GM23248 (cell line): ENCODE results near the gene HMGXB4. TPM values are rescaled to one million over a fixed set of nuclear protein-coding genes. Genes with fewer than 3 reads are reported as not detected.

Experiments used
- DNase-seq: peaks from one replicate; pipeline ENCODE4 v3.0.0-alpha.2; 2015
- H2AFZ ChIP-seq: fragments of 200-600 bp; sonication (generic); 2 replicates; pipeline ENCODE4 v1.6.1; 2016; ENCODE audit warnings: antibody characterized with exemption
- H3F3A ChIP-seq: fragments of 200-600 bp; sonication (generic); 2 replicates; pipeline ENCODE4 v1.6.1; 2016; ENCODE audit warnings: mild to moderate bottlenecking, antibody characterized with exemption, mixed run types; ENCODE audit not compliant: insufficient read depth
- H3K27ac ChIP-seq: fragments of 200-600 bp; sonication (generic); 2 replicates; pipeline ENCODE4 v1.5.1; 2016; ENCODE audit warnings: mild to moderate bottlenecking
- H3K27me3 ChIP-seq: fragments of 200-600 bp; sonication (generic); replicated peaks from 2 replicates; pipeline ENCODE4 v1.6.1; 2016; ENCODE audit warnings: mild to moderate bottlenecking; ENCODE audit not compliant: insufficient read depth
- H3K36me3 ChIP-seq: fragments of 200-600 bp; sonication (generic); 2 replicates; pipeline ENCODE4 v1.6.1; 2016; ENCODE audit warnings: low read depth, mild to moderate bottlenecking
- H3K4me1 ChIP-seq: fragments of 200-600 bp; sonication (generic); 2 replicates; pipeline ENCODE4 v1.6.1; 2016; ENCODE audit warnings: mild to moderate bottlenecking; ENCODE audit not compliant: insufficient read depth
- H3K4me2 ChIP-seq: fragments of 200-600 bp; sonication (generic); one replicate; pipeline ENCODE4 v1.6.1; 2016; ENCODE audit warnings: mild to moderate bottlenecking; ENCODE audit not compliant: unreplicated experiment
- H3K4me3 ChIP-seq: fragments of 200-600 bp; sonication (generic); 2 replicates; pipeline ENCODE4 v1.5.1; 2016; ENCODE audit warnings: mild to moderate bottlenecking
- H3K79me2 ChIP-seq: fragments of 200-600 bp; sonication (generic); 2 replicates; pipeline ENCODE4 v1.6.1; 2016; ENCODE audit warnings: mild to moderate bottlenecking; ENCODE audit not compliant: insufficient read depth
- H3K9ac ChIP-seq: fragments of 200-600 bp; sonication (generic); 2 replicates; pipeline ENCODE4 v1.6.1; 2016; ENCODE audit warnings: mild to moderate bottlenecking
- H3K9me2 ChIP-seq: fragments of 200-600 bp; sonication (generic); 2 replicates; pipeline ENCODE4 v1.6.1; 2016; ENCODE audit warnings: mixed run types, mild to moderate bottlenecking, moderate library complexity; ENCODE audit not compliant: insufficient read depth
- H3K9me3 ChIP-seq: fragments of 200-600 bp; sonication (generic); one replicate; pipeline ENCODE4 v1.6.1; 2017; ENCODE audit warnings: low read depth
- H4K20me1 ChIP-seq: fragments of 200-600 bp; sonication (generic); 2 replicates; pipeline ENCODE4 v1.6.0; 2016; ENCODE audit not compliant: insufficient read depth
- EZH2 ChIP-seq: fragments of 200-600 bp; sonication (generic); IDR thresholded peaks from 2 replicates; pipeline ENCODE4 v1.6.1; 2018; ENCODE audit warnings: antibody characterized with exemption, mild to moderate bottlenecking; ENCODE audit not compliant: insufficient read depth, poor library complexity, severe bottlenecking
- EZH2phosphoT487 ChIP-seq: fragments of 200-600 bp; sonication (generic); IDR thresholded peaks from 2 replicates; pipeline ENCODE4 v1.6.1; 2018; ENCODE audit warnings: antibody characterized with exemption, moderate library complexity, mild to moderate bottlenecking, low read depth; ENCODE audit not compliant: insufficient read depth
- WGBS, 2 experiments: methylation state at CpG; one replicate each; pipeline ENCODE4 v1.1.6; 2015 to 2017; ENCODE audit warnings: low lambda C conversion rate in 2 of 2, low coverage in 1 of 2; ENCODE audit errors: missing lambda C conversion rate in 2 of 2; 5-methylcytosine and 5-hydroxymethylcytosine counted together
- in situ Hi-C: fragments of 300-500 bp; cut with MboI; formaldehyde crosslinking; loops from 2 replicates; pipeline ENCODE4 v1.15.0; 2020
- polyA plus RNA-seq: library from polyadenylated mRNA; unstranded; fragments of >200 nt; fragmentation: Nextera tagmentation; extraction: Ambion mirVana; gene quantifications from 2 replicates; pipeline ENCODE4 v1.2.1, GENCODE V29; 2016
- total RNA-seq: library from RNA; depleted of rRNA; stranded (reverse); fragments of >200 nt; shearing (Covaris generic); gene quantifications from 2 replicates; pipeline ENCODE4 v1.2.3, GENCODE V29; 2014

HMGXB4 gene
- total and polyA plus RNA-seq, 2 experiments from 2014 or later = 12.4 to 17.8 TPM

- in situ Hi-C loops = no loop called here
- Histone ChIP-seq H3K36me3 (no peaks in the 10 kb centered on the region; the same call in 1 of the 2 replicates), H3K27ac (no peak overlapping the region), H3K9me3 (no peaks in the 10 kb centered on the region), H3K4me2 (no peak overlapping the region), H3K9me2 (no peaks in the 10 kb centered on the region), H3K4me3 (no peak overlapping the region), H4K20me1 (no peaks in the 10 kb centered on the region), H2AFZ (no peak overlapping the region), H3K9ac (no peak overlapping the region), H3K4me1 (peaks cover 23% of the 10 kb centered on the region), H3K27me3 (no peaks in the 10 kb centered on the region), H3K79me2 (peaks cover 83% of the 10 kb centered on the region), H3F3A (peaks cover 13% of the 10 kb centered on the region)
- no peak for TF ChIP-seq EZH2
- TF ChIP-seq EZH2phosphoT487 = no peak
- no peak for DNase-seq
- 84 to 89% methylated on average over 8 of the region's 8 CpGs for WGBS, 2 experiments
These were observed 48.3 kb downstream of the HMGXB4 start for GRCh38 chr22:35305525-35306070.

- no peak overlapping the region for H2AFZ ChIP-seq
- H3F3A ChIP-seq = peaks cover 17% of the 10 kb centered on the region
- H3K9me3 ChIP-seq = no peaks in the 10 kb centered on the region
- H4K20me1 ChIP-seq = no peaks in the 10 kb centered on the region
- H3K79me2 ChIP-seq = peaks cover 92% of the 10 kb centered on the region
- TF ChIP-seq EZH2 (no peak), EZH2phosphoT487 (no peak)
- 56 to 58% methylated on average over 4 of the region's 4 CpGs for WGBS, 2 experiments
- H3K9me2 ChIP-seq = no peaks in the 10 kb centered on the region
- H3K36me3 ChIP-seq = no peaks in the 10 kb centered on the region; the same call in 1 of the 2 replicates
- H3K4me2 ChIP-seq = no peak overlapping the region
- peak overlapping the region; percentile 32 for H3K27ac ChIP-seq
- H3K27me3 ChIP-seq = no peaks in the 10 kb centered on the region
- H3K9ac ChIP-seq = 0 out of 2 replicates have a peak overlapping the region, but pooled peaks have one; percentile 11
- no peak overlapping the region for H3K4me3 ChIP-seq
- in situ Hi-C loops = no loop called here
- peaks cover 23% of the 10 kb centered on the region for H3K4me1 ChIP-seq
- peak; percentile 36 for DNase-seq
These were observed 49.2 kb downstream of the HMGXB4 start for GRCh38 chr22:35306350-35306967.

- H3K79me2 ChIP-seq = peaks cover 95% of the 10 kb centered on the region
These were observed 50.1 kb downstream of the HMGXB4 start for GRCh38 chr22:35307372-35307771.

GRCh38 chr22:35307892-35308291 lies 50.6 kb downstream of the HMGXB4 start:
- Histone ChIP-seq H3K27me3 (no peaks in the 10 kb centered on the region), H3K9me3 (no peaks in the 10 kb centered on the region), H4K20me1 (no peaks in the 10 kb centered on the region), H2AFZ (no peak overlapping the region), H3K4me3 (no peak overlapping the region), H3F3A (peaks cover 20% of the 10 kb centered on the region), H3K9ac (no peak overlapping the region), H3K4me1 (peaks cover 25% of the 10 kb centered on the region), H3K4me2 (no peak overlapping the region), H3K36me3 (no peaks in the 10 kb centered on the region; the same call in 1 of the 2 replicates), H3K9me2 (no peaks in the 10 kb centered on the region), H3K79me2 (peaks cover 90% of the 10 kb centered on the region), H3K27ac (no peak overlapping the region)
- TF ChIP-seq EZH2phosphoT487 (no peak), EZH2 (no peak)
- 95 to 99% methylated on average over 7 of the region's 7 CpGs for WGBS, 2 experiments
- in situ Hi-C loops = no loop called here
- DNase-seq = no peak

More at GRCh38 chr22:35307372-35307771, 50.1 kb downstream of the HMGXB4 start:
- Histone ChIP-seq H3K27me3 (no peaks in the 10 kb centered on the region), H3K9me3 (no peaks in the 10 kb centered on the region), H2AFZ (no peak overlapping the region), H3K9ac (no peak overlapping the region), H3K27ac (no peak overlapping the region), H4K20me1 (no peaks in the 10 kb centered on the region), H3K4me3 (no peak overlapping the region), H3K36me3 (no peaks in the 10 kb centered on the region; the same call in 1 of the 2 replicates), H3K4me1 (peaks cover 25% of the 10 kb centered on the region), H3K4me2 (no peak overlapping the region), H3K9me2 (no peaks in the 10 kb centered on the region), H3F3A (peaks cover 20% of the 10 kb centered on the region)
- DNase-seq = no peak
- 78 to 81% methylated on average over 9 of the region's 9 CpGs for WGBS, 2 experiments
- in situ Hi-C loops = no loop called here
- TF ChIP-seq EZH2phosphoT487 (no peak), EZH2 (no peak)
